HCT116 (cell line): ENCODE measurements around the gene TMC4. TPM values are rescaled to one million over a fixed set of nuclear protein-coding genes. Genes with fewer than 3 reads are reported as not detected.
A peak's percentile ranks its signal among the peaks of the same experiment; 100 is the strongest.

Experiments
- ATAC-seq: fragments of 200-7000 bp; cut with Tn5 transposase; 2 replicates; pipeline ENCODE4 v1.9.1; 2020; ENCODE audit warnings: mild to moderate bottlenecking, moderate library complexity
- BruUV-seq: library from RNA; stranded (reverse); fragments of 400-500 nt; replicated peaks from 2 replicates; lab custom pipeline; 2021; lab: Mats Ljungman, UMichigan
- CTCF ChIA-PET: fragments of 300-600 bp; sonication (Branson Sonifier 250); formaldehyde crosslinking; loops from one replicate; lab custom pipeline; 2021; ENCODE audit warnings: antibody characterized with exemption; lab: Charles Lee
- POLR2A ChIA-PET: fragments of 300-600, 350-600 bp; sonication (Branson Sonifier 250); formaldehyde crosslinking; loops from one replicate; lab custom pipeline; 2021; ENCODE audit warnings: antibody characterized with exemption; lab: Charles Lee
- RAD21 ChIA-PET, 2 experiments: fragments of 300-600 bp; sonication (Branson Sonifier 250); formaldehyde crosslinking; loops; one replicate each; lab custom pipeline; 2023; ENCODE audit warnings: low total read pairs in 2 of 2; ENCODE audit not compliant: uncharacterized antibody in 2 of 2, unreplicated experiment in 2 of 2, low non-redundant PET in 1 of 2; lab: Charles Lee
- DNase-seq: peaks from one replicate; pipeline ENCODE4 v3.0.0-alpha.2; 2010; ENCODE audit warnings: low read depth, low spot score
- H2AFZ ChIP-seq: fragments of 200-600 bp; shearing (Covaris generic), sonication (generic); 2 replicates; pipeline ENCODE4 v1.6.1; 2017; ENCODE audit warnings: low read depth, mixed run types, mixed read lengths, antibody characterized with exemption, low read length; ENCODE audit not compliant: poor library complexity, severe bottlenecking
- H3K27ac ChIP-seq: 2 replicates; pipeline ENCODE4 v1.5.1; 2012; ENCODE audit warnings: low read depth, low read length
- H3K27me3 ChIP-seq: fragments of 200-600 bp; sonication (generic); 2 replicates; pipeline ENCODE4 v1.6.1; 2016; ENCODE audit warnings: mixed run types, low read length, mixed read lengths; ENCODE audit not compliant: insufficient read depth
- H3K36me3 ChIP-seq, 2 experiments: fragments of 200-500 bp in 1 of 2; fragments of 200-600 bp in 1 of 2; sonication (Bioruptor generic) in 1 of 2; sonication (generic) in 1 of 2; 2 replicates each; pipeline versions ENCODE4 v1.5.1 to v1.6.1; 2014 to 2016; ENCODE audit warnings: low read length in 2 of 2, inconsistent platforms in 1 of 2, mixed read lengths in 1 of 2, mixed run types in 1 of 2; ENCODE audit not compliant: insufficient read depth in 2 of 2, control insufficient read depth in 1 of 2
- H3K4me1 ChIP-seq, 2 experiments: fragments of 200-600 bp in 1 of 2; sonication (generic) in 1 of 2; 2 replicates each; pipeline versions ENCODE4 v1.5.1 to v1.6.1; 2012 to 2017; ENCODE audit warnings: low read length in 2 of 2, inconsistent platforms in 1 of 2, mild to moderate bottlenecking in 1 of 2, mixed read lengths in 1 of 2, mixed run types in 1 of 2, moderate library complexity in 1 of 2; ENCODE audit not compliant: insufficient read depth in 2 of 2, control insufficient read depth in 1 of 2
- H3K4me2 ChIP-seq: fragments of 200-600 bp; sonication (generic); 2 replicates; pipeline ENCODE4 v1.6.1; 2017; ENCODE audit warnings: mixed run types, low read length, mixed read lengths
- H3K4me3 ChIP-seq, 2 experiments: fragments of 200-600 bp in 1 of 2; sonication (generic) in 1 of 2; replicated peaks in 1 of 2; 2 replicates each; pipeline ENCODE4 v1.5.1; 2011 to 2016; ENCODE audit warnings: low read length in 2 of 2, control low read depth in 1 of 2, low read depth in 1 of 2, mild to moderate bottlenecking in 1 of 2, mixed read lengths in 1 of 2, mixed run types in 1 of 2
- H3K79me2 ChIP-seq: fragments of 200-600 bp; sonication (generic); 2 replicates; pipeline ENCODE4 v1.6.1; 2017; ENCODE audit warnings: mild to moderate bottlenecking, mixed run types, low read length, moderate library complexity, mixed read lengths; ENCODE audit not compliant: insufficient read depth
- H3K9ac ChIP-seq: fragments of 200-600 bp; sonication (generic); 2 replicates; pipeline ENCODE4 v1.6.1; 2016; ENCODE audit warnings: low read length, mixed read lengths
- H3K9me2 ChIP-seq: fragments of 200-600 bp; sonication (generic), shearing (Covaris generic); 2 replicates; pipeline ENCODE4 v1.6.1; 2017; ENCODE audit warnings: mixed run types, mild to moderate bottlenecking, moderate library complexity; ENCODE audit not compliant: insufficient read depth
- H3K9me3 ChIP-seq, 2 experiments: fragments of 200-500 bp in 1 of 2; fragments of 200-600 bp in 1 of 2; sonication (Bioruptor generic) in 1 of 2; sonication (generic) in 1 of 2; 2 replicates each; pipeline ENCODE4 v1.6.1; 2014 to 2017; ENCODE audit warnings: low read length in 2 of 2, mixed read lengths in 2 of 2, inconsistent platforms in 1 of 2, low read depth in 1 of 2, mild to moderate bottlenecking in 1 of 2, mixed run types in 1 of 2, moderate library complexity in 1 of 2; ENCODE audit not compliant: control insufficient read depth in 1 of 2, insufficient read depth in 1 of 2
- H4K20me1 ChIP-seq: fragments of 200-600 bp; sonication (generic), shearing (Covaris generic); 2 replicates; pipeline ENCODE4 v1.6.1; 2017; ENCODE audit warnings: mixed run types, mild to moderate bottlenecking, moderate library complexity; ENCODE audit not compliant: insufficient read depth
- EGR1 ChIP-seq: IDR thresholded peaks from 2 replicates; pipeline ENCODE4 v1.6.1; 2012; ENCODE audit warnings: low read depth
- EZH2 ChIP-seq: fragments of 200-600 bp; sonication (generic); IDR thresholded peaks from 2 replicates; pipeline ENCODE4 v1.6.1; 2017; ENCODE audit warnings: antibody characterized with exemption, mixed run types
- POLR2AphosphoS5 ChIP-seq: IDR thresholded peaks from 2 replicates; pipeline ENCODE4 v1.6.1; 2011; ENCODE audit warnings: mild to moderate bottlenecking, low read depth, low read length, moderate library complexity
- SIN3A ChIP-seq: IDR thresholded peaks from 2 replicates; pipeline ENCODE4 v1.6.1; 2012; ENCODE audit warnings: low read depth
- SP1 ChIP-seq: IDR thresholded peaks from 2 replicates; pipeline ENCODE4 v1.6.1; 2012; ENCODE audit warnings: low read depth
- TCF7L2 ChIP-seq: IDR thresholded peaks from 2 replicates; pipeline ENCODE4 v1.7.0; 2011; ENCODE audit warnings: borderline replicate concordance, inconsistent platforms; ENCODE audit not compliant: insufficient read depth, insufficient read length; ENCODE audit errors: extremely low read depth
- ZFX ChIP-seq: fragments of 450-650 bp; IDR thresholded peaks from 2 replicates; pipeline ENCODE4 v1.6.1; 2017
- intact Hi-C: fragments of 100-400 bp; cut with micrococcal nuclease; formaldehyde crosslinking; loops from 2 replicates; pipeline ENCODE4 v1.10.0; 2022
- total RNA-seq: library from RNA; stranded (reverse); gene quantifications from one replicate; pipeline ENCODE4 v1.2.1, GENCODE V29; 2021; ENCODE audit not compliant: unreplicated experiment
- TF ChIP-seq, protein P1 (sequence below): IDR thresholded peaks from 2 replicates; pipeline ENCODE4 v1.6.1; 2012
- TF ChIP-seq, protein P2 (sequence below), 3 experiments: fragments of 200-600 bp in 1 of 3; sonication (generic) in 1 of 3; IDR thresholded peaks in 2 of 3; conservative IDR thresholded peaks in 1 of 3; 2 replicates each; pipeline ENCODE4 v1.5.1; 2012 to 2017; ENCODE audit warnings: low read depth in 2 of 3, low read length in 2 of 3, antibody characterized with exemption in 1 of 3, borderline replicate concordance in 1 of 3, control low read depth in 1 of 3, mild to moderate bottlenecking in 1 of 3, mixed read lengths in 1 of 3, mixed run types in 1 of 3, moderate library complexity in 1 of 3; ENCODE audit not compliant: insufficient read depth in 1 of 3
- TF ChIP-seq, protein P3 (sequence below): IDR thresholded peaks from 2 replicates; pipeline ENCODE4 v1.6.1; 2011; ENCODE audit warnings: mild to moderate bottlenecking, low read length, moderate library complexity; ENCODE audit not compliant: insufficient replicate concordance; ENCODE audit errors: extremely low read depth

TMC4 gene
- total RNA-seq, 1 experiment from 2014 or later, result 60.3 TPM

DNA sequence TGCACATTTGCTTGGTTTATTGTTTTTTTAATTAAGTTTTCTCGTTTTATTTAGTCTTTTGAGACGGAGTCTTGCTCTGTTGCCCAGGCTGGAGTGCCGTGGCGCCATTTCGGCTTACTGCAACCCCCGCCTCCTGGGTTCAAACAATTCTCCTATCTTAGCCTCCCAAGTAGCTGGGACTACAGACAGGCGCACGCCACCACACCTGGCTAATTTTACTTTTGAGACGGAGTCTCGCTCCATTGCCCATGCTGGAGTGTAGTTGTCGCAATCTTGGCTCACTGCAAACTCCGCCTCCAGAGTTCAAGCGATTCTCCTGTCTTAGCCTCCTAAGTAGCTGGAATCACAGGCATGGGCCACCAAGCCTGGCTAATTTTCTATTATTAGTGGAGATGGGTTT, 29.0 kb upstream of the TMC4 start:
- intact Hi-C loops, result no loop called here
- no peak for ATAC-seq
- no peaks in the 10 kb centered on the region for H3K9me2 ChIP-seq
- H3K4me1 ChIP-seq, result peaks cover 9 to 42% of the 10 kb centered on the region in 2 experiments
- DNase-seq, result no peak
- no TSS peak for BruUV-seq
- no peak for TF ChIP-seq SP1
- TF ChIP-seq TCF7L2, result no peak
- TF ChIP-seq ZFX, result no peak
- no peak for TF ChIP-seq SIN3A
- TF ChIP-seq, protein P1, sequence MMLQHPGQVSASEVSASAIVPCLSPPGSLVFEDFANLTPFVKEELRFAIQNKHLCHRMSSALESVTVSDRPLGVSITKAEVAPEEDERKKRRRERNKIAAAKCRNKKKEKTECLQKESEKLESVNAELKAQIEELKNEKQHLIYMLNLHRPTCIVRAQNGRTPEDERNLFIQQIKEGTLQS, result no peak
- TF ChIP-seq POLR2AphosphoS5, result no peak
- TF ChIP-seq, protein P2, sequence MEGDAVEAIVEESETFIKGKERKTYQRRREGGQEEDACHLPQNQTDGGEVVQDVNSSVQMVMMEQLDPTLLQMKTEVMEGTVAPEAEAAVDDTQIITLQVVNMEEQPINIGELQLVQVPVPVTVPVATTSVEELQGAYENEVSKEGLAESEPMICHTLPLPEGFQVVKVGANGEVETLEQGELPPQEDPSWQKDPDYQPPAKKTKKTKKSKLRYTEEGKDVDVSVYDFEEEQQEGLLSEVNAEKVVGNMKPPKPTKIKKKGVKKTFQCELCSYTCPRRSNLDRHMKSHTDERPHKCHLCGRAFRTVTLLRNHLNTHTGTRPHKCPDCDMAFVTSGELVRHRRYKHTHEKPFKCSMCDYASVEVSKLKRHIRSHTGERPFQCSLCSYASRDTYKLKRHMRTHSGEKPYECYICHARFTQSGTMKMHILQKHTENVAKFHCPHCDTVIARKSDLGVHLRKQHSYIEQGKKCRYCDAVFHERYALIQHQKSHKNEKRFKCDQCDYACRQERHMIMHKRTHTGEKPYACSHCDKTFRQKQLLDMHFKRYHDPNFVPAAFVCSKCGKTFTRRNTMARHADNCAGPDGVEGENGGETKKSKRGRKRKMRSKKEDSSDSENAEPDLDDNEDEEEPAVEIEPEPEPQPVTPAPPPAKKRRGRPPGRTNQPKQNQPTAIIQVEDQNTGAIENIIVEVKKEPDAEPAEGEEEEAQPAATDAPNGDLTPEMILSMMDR (IDR thresholded peaks at IDR 0.05 in 2 of 3, conservative IDR thresholded peaks at IDR 0.05 in 1 of 3; ENCODE audit: borderline replicate concordance in 1 of 3, insufficient read depth in 1 of 3, low read depth in 2 of 3, low read length in 2 of 3), result no peak
- no peak for TF ChIP-seq EGR1
- TF ChIP-seq EZH2, result no peak
- TF ChIP-seq, protein P3, sequence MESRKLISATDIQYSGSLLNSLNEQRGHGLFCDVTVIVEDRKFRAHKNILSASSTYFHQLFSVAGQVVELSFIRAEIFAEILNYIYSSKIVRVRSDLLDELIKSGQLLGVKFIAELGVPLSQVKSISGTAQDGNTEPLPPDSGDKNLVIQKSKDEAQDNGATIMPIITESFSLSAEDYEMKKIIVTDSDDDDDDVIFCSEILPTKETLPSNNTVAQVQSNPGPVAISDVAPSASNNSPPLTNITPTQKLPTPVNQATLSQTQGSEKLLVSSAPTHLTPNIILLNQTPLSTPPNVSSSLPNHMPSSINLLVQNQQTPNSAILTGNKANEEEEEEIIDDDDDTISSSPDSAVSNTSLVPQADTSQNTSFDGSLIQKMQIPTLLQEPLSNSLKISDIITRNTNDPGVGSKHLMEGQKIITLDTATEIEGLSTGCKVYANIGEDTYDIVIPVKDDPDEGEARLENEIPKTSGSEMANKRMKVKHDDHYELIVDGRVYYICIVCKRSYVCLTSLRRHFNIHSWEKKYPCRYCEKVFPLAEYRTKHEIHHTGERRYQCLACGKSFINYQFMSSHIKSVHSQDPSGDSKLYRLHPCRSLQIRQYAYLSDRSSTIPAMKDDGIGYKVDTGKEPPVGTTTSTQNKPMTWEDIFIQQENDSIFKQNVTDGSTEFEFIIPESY, result no peak
- TF ChIP-seq, all 23 proteins: peak for 0
- peak overlapping the region; percentile 97 for H3K4me2 ChIP-seq
- H3K27me3 ChIP-seq, result no peaks in the 10 kb centered on the region
- peak overlapping the region; percentile 99 for H3K9ac ChIP-seq
- H3K27ac ChIP-seq, result peak overlapping the region; percentile 81
- peaks cover 54% of the 10 kb centered on the region; the same call in 1 of the 2 replicates for H4K20me1 ChIP-seq
- no peaks in the 10 kb centered on the region for H3K9me3 ChIP-seq
- H2AFZ ChIP-seq, result no peak overlapping the region
- CTCF ChIA-PET, result no interaction called here
- H3K36me3 ChIP-seq, result peaks cover 48 to 59% of the 10 kb centered on the region in 2 experiments
- peaks cover 68% of the 10 kb centered on the region for H3K79me2 ChIP-seq
- POLR2A ChIA-PET, result interaction anchor here (4.2 to 5.7 kb wide), 2 partner anchors 13 to 65 kb away, joined by 26 to 126 read pairs; partner anchors contain the start of genes CNOT3, MBOAT7 and TSEN34
- peak overlapping the region; percentile 83 to 99 for H3K4me3 ChIP-seq
- RAD21 ChIA-PET, result no interaction called here
